ENCODE results near the gene DNAJB2. TPM values are rescaled to one million over a fixed set of nuclear protein-coding genes. Genes with fewer than 3 reads are reported as not detected.

Gene DNAJB2
- total RNA-seq, 1 experiment from 2014 or later: 36.2 TPM

- ChIA-PET CTCF (interaction anchor here (2.1 to 2.3 kb wide), 2 partner anchors 27 to 43 kb away, joined by 6 to 8 read pairs; no protein-coding TSS in a partner anchor), POLR2A (interaction anchor here (1.4 to 2.0 kb wide), 2 partner anchors 23 to 27 kb away, joined by 4 to 5 read pairs; partner anchors contain the start of gene DNAJB2), RAD21 (ENCODE audit: low non-redundant PET in 1 of 2, low total read pairs in 2 of 2, uncharacterized antibody in 2 of 2, unreplicated experiment in 2 of 2) (no interaction called here)
- Histone ChIP-seq H3K27ac (ENCODE audit: low read depth, low read length) (no peak overlapping the region), H3K4me2 (ENCODE audit: low read length) (peak overlapping the region; percentile 97), H3K9ac (ENCODE audit: low read length) (no peak overlapping the region), H3K4me1 (ENCODE audit: control insufficient read depth in 1 of 2, insufficient read depth in 2 of 2, low read length in 2 of 2) (peaks cover 31 to 63% of the 10 kb centered on the region in 2 experiments), H3K9me3 (ENCODE audit: control insufficient read depth in 1 of 2, insufficient read depth in 1 of 2, low read depth in 1 of 2, low read length in 2 of 2) (no peaks in the 10 kb centered on the region), H3K79me2 (ENCODE audit: insufficient read depth, low read length) (peaks cover 24% of the 10 kb centered on the region; the same call in 1 of the 2 replicates), H2AFZ (ENCODE audit: low read depth, low read length, poor library complexity, severe bottlenecking) (no peak overlapping the region), H3K9me2 (ENCODE audit: insufficient read depth) (no peaks in the 10 kb centered on the region), H4K20me1 (ENCODE audit: insufficient read depth) (no peaks in the 10 kb centered on the region), H3K4me3 (replicated peaks in 1 of 2; ENCODE audit: low read depth in 1 of 2, low read length in 2 of 2) (no peak overlapping the region), H3K36me3 (ENCODE audit: control insufficient read depth in 1 of 2, insufficient read depth in 2 of 2, low read length in 2 of 2) (peaks cover 3 to 5% of the 10 kb centered on the region in 2 experiments; a peak in 2 of 4 replicates), H3K27me3 (ENCODE audit: insufficient read depth, low read length) (peaks cover 5% of the 10 kb centered on the region; the same call in 1 of the 2 replicates)
- intact Hi-C loops (cut with micrococcal nuclease): loop anchor here (2.0 kb wide), 1 partner anchor 43 kb away; no protein-coding TSS in a partner anchor
- DNase-seq (ENCODE audit: low read depth, low spot score) (no peak), ATAC-seq (no peak)
- BruUV-seq (replicated peaks): no TSS peak
- TF ChIP-seq CEBPB (IDR thresholded peaks at IDR 0.05; ENCODE audit: low read depth) (no peak), SIN3A (IDR thresholded peaks at IDR 0.05; ENCODE audit: low read depth) (no peak), POLR2AphosphoS5 (IDR thresholded peaks at IDR 0.05; ENCODE audit: low read depth, low read length) (no peak), MAX (IDR thresholded peaks at IDR 0.05) (no peak)
Measured at GRCh38 chr2:219251656-219252055, 27.5 kb upstream of the DNAJB2 start.

- Histone ChIP-seq H3K27me3 (ENCODE audit: insufficient read depth, low read length) (peaks cover 5% of the 10 kb centered on the region; the same call in 1 of the 2 replicates), H3K4me1 (ENCODE audit: control insufficient read depth in 1 of 2, insufficient read depth in 2 of 2, low read length in 2 of 2) (peaks cover 31 to 63% of the 10 kb centered on the region in 2 experiments), H3K4me2 (ENCODE audit: low read length) (peak overlapping the region; percentile 97)
Measured at GRCh38 chr2:219252084-219252483, 27.1 kb upstream of the DNAJB2 start.

More at GRCh38 chr2:219252084-219252483, 27.1 kb upstream of the DNAJB2 start:
- Histone ChIP-seq H3K9me2 (ENCODE audit: insufficient read depth) (no peaks in the 10 kb centered on the region), H3K27ac (ENCODE audit: low read depth, low read length) (no peak overlapping the region), H4K20me1 (ENCODE audit: insufficient read depth) (no peaks in the 10 kb centered on the region), H2AFZ (ENCODE audit: low read depth, low read length, poor library complexity, severe bottlenecking) (no peak overlapping the region), H3K4me3 (replicated peaks in 1 of 2; ENCODE audit: low read depth in 1 of 2, low read length in 2 of 2) (peak overlapping the region; percentile 69 to 84), H3K79me2 (ENCODE audit: insufficient read depth, low read length) (peaks cover 20% of the 10 kb centered on the region; the same call in 1 of the 2 replicates), H3K9me3 (ENCODE audit: control insufficient read depth in 1 of 2, insufficient read depth in 1 of 2, low read depth in 1 of 2, low read length in 2 of 2) (no peaks in the 10 kb centered on the region), H3K36me3 (ENCODE audit: control insufficient read depth in 1 of 2, insufficient read depth in 2 of 2, low read length in 2 of 2) (peaks cover 3% of the 10 kb centered on the region in 2 experiments; a peak in 2 of 4 replicates), H3K9ac (ENCODE audit: low read length) (peak overlapping the region; percentile 77)
- intact Hi-C loops (cut with micrococcal nuclease): loop anchor here (2.0 kb wide), 1 partner anchor 43 kb away; no protein-coding TSS in a partner anchor
- BruUV-seq (replicated peaks): no TSS peak
- DNase-seq (ENCODE audit: low read depth, low spot score): no peak
- ChIA-PET POLR2A (interaction anchor here (1.1 to 2.0 kb wide), 3 partner anchors 9 to 27 kb away, joined by 3 to 5 read pairs (median 4); partner anchors contain the start of gene DNAJB2), CTCF (interaction anchor here (0.7 to 2.3 kb wide), 3 partner anchors 26 to 43 kb away, joined by 5 to 8 read pairs (median 6); no protein-coding TSS in a partner anchor), RAD21 (ENCODE audit: low non-redundant PET in 1 of 2, low total read pairs in 2 of 2, uncharacterized antibody in 2 of 2, unreplicated experiment in 2 of 2) (no interaction called here)
- no peak for TF ChIP-seq SP1 (IDR thresholded peaks at IDR 0.05; ENCODE audit: low read depth)
- TF ChIP-seq REST (IDR thresholded peaks at IDR 0.05; ENCODE audit: low read depth): no peak
- TF ChIP-seq MAX (IDR thresholded peaks at IDR 0.05): no peak
- no peak for TF ChIP-seq RAD21 (IDR thresholded peaks at IDR 0.05; ENCODE audit: low read depth)
- TF ChIP-seq CTCF (IDR thresholded peaks at IDR 0.05 in 2 of 3, conservative IDR thresholded peaks at IDR 0.05 in 1 of 3; ENCODE audit: borderline replicate concordance in 1 of 3, insufficient read depth in 1 of 3, low read depth in 2 of 3, low read length in 2 of 3): no peak
- TF ChIP-seq ATF3 (IDR thresholded peaks at IDR 0.05): no peak
- TF ChIP-seq SRF (IDR thresholded peaks at IDR 0.05; ENCODE audit: low read depth): no peak
- TF ChIP-seq POLR2A (IDR thresholded peaks at IDR 0.05; ENCODE audit: borderline replicate concordance, extremely low read depth, insufficient read depth, insufficient read length): no peak
- no peak for TF ChIP-seq ZFX (IDR thresholded peaks at IDR 0.05)
- TF ChIP-seq ZNF274 (IDR thresholded peaks at IDR 0.05; ENCODE audit: low read depth, low read length): no peak
- TF ChIP-seq TCF7L2 (IDR thresholded peaks at IDR 0.05; ENCODE audit: borderline replicate concordance, extremely low read depth, insufficient read depth, insufficient read length): no peak
- ATAC-seq: no peak
